ENCODE measurements around the gene PSORS1C1. TPM values are rescaled to one million over a fixed set of nuclear protein-coding genes. Genes with fewer than 3 reads are reported as not detected.

The PSORS1C1 gene
- total and polyA plus RNA-seq, 7 experiments from 2014 or later: not detected

DNA sequence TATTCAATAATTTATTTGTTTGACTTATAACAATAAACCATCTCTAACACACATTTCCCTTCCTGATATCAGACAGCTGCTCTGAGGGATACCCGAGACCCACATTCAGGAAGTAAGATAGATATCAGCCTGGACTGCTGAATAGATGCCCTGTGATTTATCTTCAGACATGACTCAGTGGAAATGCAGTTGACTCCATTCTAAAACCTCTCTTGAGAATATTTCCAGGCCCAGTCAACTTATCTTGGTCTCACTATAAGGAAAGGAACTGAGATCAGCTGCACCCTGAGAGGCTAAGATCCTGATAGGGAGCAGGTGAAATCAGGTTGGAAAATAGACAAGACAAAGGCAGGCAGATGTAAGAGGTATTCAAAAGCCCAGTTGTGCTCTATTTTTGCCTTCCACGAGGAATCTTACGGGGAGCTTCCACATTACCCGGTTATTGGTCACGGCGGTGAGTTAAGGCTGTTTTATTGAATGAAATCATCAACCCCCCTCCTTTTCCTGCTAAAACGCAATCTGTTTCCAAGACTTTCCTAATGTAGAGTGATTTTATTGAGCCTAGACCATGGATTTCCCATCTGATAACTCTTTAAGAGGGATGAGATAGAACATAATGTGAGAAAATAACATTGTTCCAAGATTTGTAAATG, 27.7 kb upstream of the PSORS1C1 start:
- H3K36me3 Mint-ChIP-seq: no peaks in the 10 kb centered on the region

GRCh38 chr6:31087494-31088089, 27.0 kb upstream of the PSORS1C1 start:
- Histone ChIP-seq H3K27ac (ENCODE audit: low read depth, low read length) (no peak overlapping the region), H3K36me3 (ENCODE audit: control insufficient read depth in 2 of 3, insufficient read depth in 3 of 3, low read length in 3 of 3) (no peaks in the 10 kb centered on the region), H3K4me1 (ENCODE audit: control insufficient read depth in 2 of 2, insufficient read depth in 2 of 2, low read length in 2 of 2) (no peaks in the 10 kb centered on the region), H3K9me3 (ENCODE audit: control insufficient read depth in 2 of 3, low read length in 3 of 3) (no peaks in the 10 kb centered on the region), H3K4me3 (ENCODE audit: low read length) (no peak overlapping the region), H3K27me3 (ENCODE audit: control insufficient read depth in 2 of 2, insufficient read depth in 2 of 2, low read length in 2 of 2) (no peaks in the 10 kb centered on the region)
- H3K4me3 Mint-ChIP-seq: no peak overlapping the region
- H3K4me1 Mint-ChIP-seq: peaks cover 6 to 14% (median 10%) of the 10 kb centered on the region in 7 donors
- H3K36me3 Mint-ChIP-seq: no peaks in the 10 kb centered on the region
- no peaks in the 10 kb centered on the region for H3K9me3 Mint-ChIP-seq
- ChIA-PET CTCF (interaction anchor here (0.6 to 3.4 kb wide), 29 partner anchors 8 to 409 kb away, joined by 3 to 37 read pairs (median 4); partner anchors contain the start of genes DDR1, GTF2H4, PSORS1C1 and PSORS1C2), POLR2A (interaction anchor here (0.6 to 1.9 kb wide), 7 partner anchors 9 to 260 kb away, joined by 3 to 9 read pairs (median 5); no protein-coding TSS in a partner anchor)
- ATAC-seq: peak; percentile 100
- DNase-seq: peak; percentile 66 to 89 (median 80)
- peak overlapping the region in 4 of 9 donors; percentile 9 to 73 (median 46) for H3K27ac Mint-ChIP-seq
- intact Hi-C loops (cut with micrococcal nuclease): loop anchor here (1.0 to 10.0 kb wide), 16 partner anchors 15 to 677 kb away; partner anchors contain the start of genes FLOT1 (in 2 of the 2) and IER3 (in 2 of the 2)
- H3K27me3 Mint-ChIP-seq: peaks cover 0 to 21% (median 0%) of the 10 kb centered on the region in 5 donors

More for the DNA sequence above, 27.7 kb upstream of the PSORS1C1 start:
- H3K4me3 ChIP-seq (ENCODE audit: low read length): no peak overlapping the region
- Mint-ChIP-seq H3K9me3 (no peaks in the 10 kb centered on the region), H3K27me3 (peaks cover 0 to 25% (median 0%) of the 10 kb centered on the region in 5 donors), H3K4me1 (peaks cover 6 to 14% (median 8%) of the 10 kb centered on the region in 7 donors), H3K27ac (no peak overlapping the region), H3K4me3 (no peak overlapping the region)
- ATAC-seq (no peak), DNase-seq (no peak)
- no peaks in the 10 kb centered on the region for H3K4me1 ChIP-seq (ENCODE audit: control insufficient read depth in 2 of 2, insufficient read depth in 2 of 2, low read length in 2 of 2)
- no peaks in the 10 kb centered on the region for H3K9me3 ChIP-seq (ENCODE audit: control insufficient read depth in 2 of 3, low read length in 3 of 3)
- no peaks in the 10 kb centered on the region for H3K36me3 ChIP-seq (ENCODE audit: control insufficient read depth in 2 of 3, insufficient read depth in 3 of 3, low read length in 3 of 3)
- no peak overlapping the region for H3K27ac ChIP-seq (ENCODE audit: low read depth, low read length)
- intact Hi-C loops (cut with micrococcal nuclease): loop anchor here (1.0 to 10.0 kb wide), 16 partner anchors 16 to 676 kb away; partner anchors contain the start of genes FLOT1 (in 2 of the 2) and IER3 (in 2 of the 2)
- H3K27me3 ChIP-seq (ENCODE audit: control insufficient read depth in 2 of 2, insufficient read depth in 2 of 2, low read length in 2 of 2): no peaks in the 10 kb centered on the region
- ChIA-PET CTCF (interaction anchor here (0.6 to 3.4 kb wide), 32 partner anchors 8 to 408 kb away, joined by 3 to 37 read pairs (median 4); partner anchors contain the start of genes DDR1, GTF2H4, PSORS1C1 and PSORS1C2), POLR2A (interaction anchor here (0.6 to 1.9 kb wide), 8 partner anchors 10 to 260 kb away, joined by 3 to 9 read pairs (median 6); no protein-coding TSS in a partner anchor)

GRCh38 chr6:31090275-31090972, 24.2 kb upstream of the PSORS1C1 start:
- no peak for DNase-seq
- ChIA-PET CTCF (interaction anchor here (0.6 to 2.3 kb wide), 10 partner anchors 8 to 639 kb away, joined by 3 to 12 read pairs (median 4); no protein-coding TSS in a partner anchor), POLR2A (interaction anchor here (0.6 to 0.9 kb wide), 3 partner anchors 261 to 423 kb away, joined by 3 read pairs; no protein-coding TSS in a partner anchor)
- H3K27ac Mint-ChIP-seq: peak overlapping the region in 1 of 9 donors; percentile 76
- Histone ChIP-seq H3K4me3 (ENCODE audit: low read length) (no peak overlapping the region), H3K36me3 (ENCODE audit: control insufficient read depth in 2 of 3, insufficient read depth in 3 of 3, low read length in 3 of 3) (no peaks in the 10 kb centered on the region), H3K9me3 (ENCODE audit: control insufficient read depth in 2 of 3, low read length in 3 of 3) (no peaks in the 10 kb centered on the region), H3K4me1 (ENCODE audit: control insufficient read depth in 2 of 2, insufficient read depth in 2 of 2, low read length in 2 of 2) (peaks cover 17 to 23% of the 10 kb centered on the region in 2 donors), H3K27ac (ENCODE audit: low read depth, low read length) (no peak overlapping the region), H3K27me3 (ENCODE audit: control insufficient read depth in 2 of 2, insufficient read depth in 2 of 2, low read length in 2 of 2) (no peaks in the 10 kb centered on the region)
- intact Hi-C loops (cut with micrococcal nuclease): no loop called here
- H3K4me3 Mint-ChIP-seq: no peak overlapping the region
- peaks cover 0 to 9% (median 0%) of the 10 kb centered on the region in 5 donors for H3K27me3 Mint-ChIP-seq
- ATAC-seq: no peak
- H3K36me3 Mint-ChIP-seq: peaks cover 0 to 1% (median 0%) of the 10 kb centered on the region in 5 donors
- H3K9me3 Mint-ChIP-seq: no peaks in the 10 kb centered on the region
- H3K4me1 Mint-ChIP-seq: peaks cover 22 to 37% (median 30%) of the 10 kb centered on the region in 7 donors

DNA sequence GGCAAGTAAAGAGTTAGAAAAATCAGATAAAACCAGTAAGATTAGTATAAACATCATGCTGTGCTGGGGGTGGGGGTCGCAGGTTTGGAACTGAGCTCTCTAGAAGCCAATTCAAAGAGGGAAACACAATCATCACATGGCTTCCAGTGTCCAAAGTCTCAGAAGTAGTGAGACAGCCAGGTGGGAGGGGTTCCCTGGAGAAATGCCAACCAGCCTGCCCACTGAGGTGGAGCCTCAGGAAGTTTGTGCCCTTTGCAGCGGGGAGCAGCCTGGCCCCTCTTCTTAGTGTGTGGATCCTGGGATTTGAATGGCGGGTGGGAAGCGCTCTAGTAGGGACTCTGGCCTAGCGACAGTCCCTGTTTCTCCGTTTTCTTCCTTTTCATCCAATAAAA, 23.6 kb upstream of the PSORS1C1 start:
- intact Hi-C loops (cut with micrococcal nuclease): no loop called here
- no peaks in the 10 kb centered on the region for H3K9me3 Mint-ChIP-seq
- no peak overlapping the region for H3K27ac ChIP-seq (ENCODE audit: low read depth, low read length)
- peaks cover 0 to 1% (median 0%) of the 10 kb centered on the region in 5 donors for H3K36me3 Mint-ChIP-seq
- H3K27ac Mint-ChIP-seq: peak overlapping the region in 3 of 9 donors; percentile 21 to 76 (median 47)
- no peak overlapping the region for H3K4me3 ChIP-seq (ENCODE audit: low read length)
- no peaks in the 10 kb centered on the region for H3K36me3 ChIP-seq (ENCODE audit: control insufficient read depth in 2 of 3, insufficient read depth in 3 of 3, low read length in 3 of 3)
- no peaks in the 10 kb centered on the region for H3K9me3 ChIP-seq (ENCODE audit: control insufficient read depth in 2 of 3, low read length in 3 of 3)
- CTCF ChIA-PET: interaction anchor here (0.6 to 2.3 kb wide), 9 partner anchors 8 to 640 kb away, joined by 3 to 12 read pairs (median 4); no protein-coding TSS in a partner anchor
- H3K4me3 Mint-ChIP-seq: no peak overlapping the region
- H3K27me3 ChIP-seq (ENCODE audit: control insufficient read depth in 2 of 2, insufficient read depth in 2 of 2, low read length in 2 of 2): no peaks in the 10 kb centered on the region
- POLR2A ChIA-PET: interaction anchor here (0.9 kb wide), 1 partner anchor 262 kb away, joined by 3 read pairs; no protein-coding TSS in a partner anchor
- peaks cover 25 to 42% (median 34%) of the 10 kb centered on the region in 7 donors for H3K4me1 Mint-ChIP-seq
- H3K27me3 Mint-ChIP-seq: peaks cover 0 to 9% (median 0%) of the 10 kb centered on the region in 5 donors
- ATAC-seq: no peak
- H3K4me1 ChIP-seq (ENCODE audit: control insufficient read depth in 2 of 2, insufficient read depth in 2 of 2, low read length in 2 of 2): peaks cover 22 to 28% of the 10 kb centered on the region in 2 donors
- no peak for DNase-seq

DNA sequence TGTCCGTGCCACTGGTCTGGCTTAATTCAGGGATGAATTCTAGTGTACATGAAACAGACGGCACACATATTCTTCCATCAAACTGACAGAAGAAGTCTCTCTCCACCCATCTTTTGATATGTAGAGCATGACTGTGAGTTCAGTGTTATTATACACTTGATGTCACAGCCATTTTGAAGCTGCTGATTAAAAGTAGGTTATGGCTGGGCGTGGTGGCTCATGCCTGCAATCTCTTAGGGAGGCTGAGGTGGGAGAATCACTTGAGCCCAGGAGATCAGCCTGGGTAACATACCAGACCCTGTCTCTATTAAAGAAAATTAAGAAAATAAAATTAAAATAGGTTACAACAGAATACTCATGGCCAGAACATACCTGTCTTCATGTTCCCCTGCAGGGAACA, 22.9 kb upstream of the PSORS1C1 start:
- intact Hi-C loops (cut with micrococcal nuclease): no loop called here
- no peak overlapping the region for H3K27ac ChIP-seq (ENCODE audit: low read depth, low read length)
- H3K4me3 ChIP-seq (ENCODE audit: low read length): no peak overlapping the region
- no peak for ATAC-seq
- H3K27me3 Mint-ChIP-seq: peaks cover 0 to 9% (median 0%) of the 10 kb centered on the region in 5 donors
- peak overlapping the region in 2 of 9 donors; percentile 21 to 27 for H3K27ac Mint-ChIP-seq
- H3K4me1 ChIP-seq (ENCODE audit: control insufficient read depth in 2 of 2, insufficient read depth in 2 of 2, low read length in 2 of 2): peaks cover 24 to 33% of the 10 kb centered on the region in 2 donors
- H3K36me3 ChIP-seq (ENCODE audit: control insufficient read depth in 2 of 3, insufficient read depth in 3 of 3, low read length in 3 of 3): no peaks in the 10 kb centered on the region
- no peak overlapping the region for H3K4me3 Mint-ChIP-seq
- CTCF ChIA-PET: interaction anchor here (0.9 to 2.5 kb wide), 5 partner anchors 12 to 641 kb away, joined by 3 to 14 read pairs (median 6); partner anchors contain the start of gene PSORS1C1
- no peaks in the 10 kb centered on the region for H3K27me3 ChIP-seq (ENCODE audit: control insufficient read depth in 2 of 2, insufficient read depth in 2 of 2, low read length in 2 of 2)
- peaks cover 0 to 2% (median 0%) of the 10 kb centered on the region in 11 donors for H3K9me3 Mint-ChIP-seq
- H3K9me3 ChIP-seq (ENCODE audit: control insufficient read depth in 2 of 3, low read length in 3 of 3): no peaks in the 10 kb centered on the region
- POLR2A ChIA-PET: interaction anchor here (0.8 to 1.8 kb wide), 3 partner anchors 12 to 269 kb away, joined by 3 to 6 read pairs (median 4); partner anchors contain the start of gene PSORS1C1
- DNase-seq: no peak
- peaks cover 0 to 1% (median 0%) of the 10 kb centered on the region in 5 donors for H3K36me3 Mint-ChIP-seq
- H3K4me1 Mint-ChIP-seq: peaks cover 23 to 49% (median 37%) of the 10 kb centered on the region in 7 donors

All from naive thymus-derived CD4-positive, alpha-beta T cell (primary cell).